MM.1S (cell line): ENCODE measurements around the gene SDC3.

Experiments used
- DNase-seq: peaks from one replicate; pipeline ENCODE4 v3.0.0-alpha.2; 2015
- H2AFZ ChIP-seq: fragments of 300-600 bp; sonication (generic); 2 replicates; pipeline ENCODE4 v1.6.0; 2016; ENCODE audit warnings: antibody characterized with exemption, low read length
- H3F3A ChIP-seq: fragments of 300-600 bp; sonication (generic); 2 replicates; pipeline ENCODE4 v1.6.1; 2016; ENCODE audit warnings: mild to moderate bottlenecking, antibody characterized with exemption, low read length, moderate library complexity, mixed read lengths; ENCODE audit not compliant: insufficient read depth
- H3K27ac ChIP-seq: fragments of 300-600 bp; sonication (generic); 2 replicates; pipeline ENCODE4 v1.5.1; 2016; ENCODE audit warnings: mild to moderate bottlenecking, low read length
- H3K27me3 ChIP-seq: fragments of 300-600 bp; sonication (generic); replicated peaks from 2 replicates; pipeline ENCODE4 v1.6.0; 2016; ENCODE audit warnings: low read length; ENCODE audit not compliant: insufficient read depth
- H3K36me3 ChIP-seq: fragments of 300-600 bp; sonication (generic); replicated peaks from 2 replicates; pipeline ENCODE4 v1.6.1; 2016; ENCODE audit warnings: mild to moderate bottlenecking, low read length, mixed read lengths; ENCODE audit not compliant: insufficient read depth
- H3K4me1 ChIP-seq: fragments of 300-600 bp; sonication (generic); 2 replicates; pipeline ENCODE4 v1.6.1; 2016; ENCODE audit warnings: low read length, mixed read lengths
- H3K4me2 ChIP-seq: fragments of 300-600 bp; sonication (generic); 2 replicates; pipeline ENCODE4 v1.6.0; 2016; ENCODE audit warnings: low read depth, low read length
- H3K4me3 ChIP-seq: fragments of 300-600 bp; sonication (generic); 2 replicates; pipeline ENCODE4 v1.5.1; 2016; ENCODE audit warnings: low read length, mixed read lengths
- H3K79me2 ChIP-seq: fragments of 300-600 bp; sonication (generic); 2 replicates; pipeline ENCODE4 v1.6.1; 2016; ENCODE audit warnings: mixed run types, low read length, mixed read lengths
- H3K9ac ChIP-seq: fragments of 300-600 bp; sonication (generic); 2 replicates; pipeline ENCODE4 v1.6.1; 2016; ENCODE audit warnings: low read length, mixed read lengths
- H3K9me2 ChIP-seq: fragments of 300-600 bp; sonication (generic); replicated peaks from 2 replicates; pipeline ENCODE4 v1.6.1; 2016; ENCODE audit warnings: mild to moderate bottlenecking, low read length, mixed read lengths; ENCODE audit not compliant: insufficient read depth
- H3K9me3 ChIP-seq: fragments of 300-600 bp; sonication (generic); replicated peaks from 2 replicates; pipeline ENCODE4 v1.6.1; 2016; ENCODE audit warnings: mild to moderate bottlenecking, low read length, mixed read lengths; ENCODE audit not compliant: insufficient read depth
- H4K20me1 ChIP-seq: fragments of 300-600 bp; sonication (generic); 2 replicates; pipeline ENCODE4 v1.6.1; 2016; ENCODE audit warnings: mild to moderate bottlenecking, low read length, moderate library complexity, mixed read lengths; ENCODE audit not compliant: insufficient read depth
- EZH2 ChIP-seq: fragments of 300-600 bp; sonication (generic); optimal IDR thresholded peaks from 2 replicates; pipeline ENCODE3; 2017; ENCODE audit warnings: low read depth, mild to moderate bottlenecking, antibody characterized with exemption, low read length, mixed read lengths
- EZH2phosphoT487 ChIP-seq: fragments of 300-600 bp; sonication (generic); IDR thresholded peaks from 2 replicates; pipeline ENCODE4 v1.6.1; 2018; ENCODE audit warnings: antibody characterized with exemption, low read length
- TF ChIP-seq, protein P1 (sequence below): fragments of 300-600 bp; sonication (generic); IDR thresholded peaks from 2 replicates; pipeline ENCODE4 v1.5.1; 2016; ENCODE audit warnings: antibody characterized with exemption, low read length, mixed read lengths

Gene SDC3

GRCh38 chr1:30930631-30931173, 22.1 kb upstream of the SDC3 start:
- Histone ChIP-seq H3K4me3 (no peak overlapping the region), H3K9ac (no peak overlapping the region), H3K4me1 (no peaks in the 10 kb centered on the region), H3K9me2 (no peaks in the 10 kb centered on the region), H3K27me3 (no peaks in the 10 kb centered on the region), H3F3A (peaks cover 19% of the 10 kb centered on the region), H4K20me1 (no peaks in the 10 kb centered on the region), H3K4me2 (no peak overlapping the region), H3K36me3 (peaks cover 5% of the 10 kb centered on the region), H3K79me2 (no peaks in the 10 kb centered on the region), H2AFZ (no peak overlapping the region), H3K27ac (no peak overlapping the region), H3K9me3 (no peaks in the 10 kb centered on the region)
- no peak for DNase-seq
- TF ChIP-seq EZH2phosphoT487, result no peak

GRCh38 chr1:30929944-30930525, 21.5 kb upstream of the SDC3 start:
- Histone ChIP-seq H3K36me3 (peaks cover 5% of the 10 kb centered on the region), H3K9me2 (no peaks in the 10 kb centered on the region), H3K4me2 (no peak overlapping the region), H2AFZ (no peak overlapping the region), H3K9me3 (no peaks in the 10 kb centered on the region), H3K4me3 (no peak overlapping the region), H3K27ac (no peak overlapping the region), H3K4me1 (no peaks in the 10 kb centered on the region), H3K79me2 (no peaks in the 10 kb centered on the region), H4K20me1 (no peaks in the 10 kb centered on the region), H3K27me3 (no peaks in the 10 kb centered on the region), H3K9ac (no peak overlapping the region), H3F3A (peaks cover 19% of the 10 kb centered on the region)
- TF ChIP-seq EZH2, result no peak
- TF ChIP-seq, protein P1, sequence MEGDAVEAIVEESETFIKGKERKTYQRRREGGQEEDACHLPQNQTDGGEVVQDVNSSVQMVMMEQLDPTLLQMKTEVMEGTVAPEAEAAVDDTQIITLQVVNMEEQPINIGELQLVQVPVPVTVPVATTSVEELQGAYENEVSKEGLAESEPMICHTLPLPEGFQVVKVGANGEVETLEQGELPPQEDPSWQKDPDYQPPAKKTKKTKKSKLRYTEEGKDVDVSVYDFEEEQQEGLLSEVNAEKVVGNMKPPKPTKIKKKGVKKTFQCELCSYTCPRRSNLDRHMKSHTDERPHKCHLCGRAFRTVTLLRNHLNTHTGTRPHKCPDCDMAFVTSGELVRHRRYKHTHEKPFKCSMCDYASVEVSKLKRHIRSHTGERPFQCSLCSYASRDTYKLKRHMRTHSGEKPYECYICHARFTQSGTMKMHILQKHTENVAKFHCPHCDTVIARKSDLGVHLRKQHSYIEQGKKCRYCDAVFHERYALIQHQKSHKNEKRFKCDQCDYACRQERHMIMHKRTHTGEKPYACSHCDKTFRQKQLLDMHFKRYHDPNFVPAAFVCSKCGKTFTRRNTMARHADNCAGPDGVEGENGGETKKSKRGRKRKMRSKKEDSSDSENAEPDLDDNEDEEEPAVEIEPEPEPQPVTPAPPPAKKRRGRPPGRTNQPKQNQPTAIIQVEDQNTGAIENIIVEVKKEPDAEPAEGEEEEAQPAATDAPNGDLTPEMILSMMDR, result no peak
- no peak for TF ChIP-seq EZH2phosphoT487
- no peak for DNase-seq

DNA sequence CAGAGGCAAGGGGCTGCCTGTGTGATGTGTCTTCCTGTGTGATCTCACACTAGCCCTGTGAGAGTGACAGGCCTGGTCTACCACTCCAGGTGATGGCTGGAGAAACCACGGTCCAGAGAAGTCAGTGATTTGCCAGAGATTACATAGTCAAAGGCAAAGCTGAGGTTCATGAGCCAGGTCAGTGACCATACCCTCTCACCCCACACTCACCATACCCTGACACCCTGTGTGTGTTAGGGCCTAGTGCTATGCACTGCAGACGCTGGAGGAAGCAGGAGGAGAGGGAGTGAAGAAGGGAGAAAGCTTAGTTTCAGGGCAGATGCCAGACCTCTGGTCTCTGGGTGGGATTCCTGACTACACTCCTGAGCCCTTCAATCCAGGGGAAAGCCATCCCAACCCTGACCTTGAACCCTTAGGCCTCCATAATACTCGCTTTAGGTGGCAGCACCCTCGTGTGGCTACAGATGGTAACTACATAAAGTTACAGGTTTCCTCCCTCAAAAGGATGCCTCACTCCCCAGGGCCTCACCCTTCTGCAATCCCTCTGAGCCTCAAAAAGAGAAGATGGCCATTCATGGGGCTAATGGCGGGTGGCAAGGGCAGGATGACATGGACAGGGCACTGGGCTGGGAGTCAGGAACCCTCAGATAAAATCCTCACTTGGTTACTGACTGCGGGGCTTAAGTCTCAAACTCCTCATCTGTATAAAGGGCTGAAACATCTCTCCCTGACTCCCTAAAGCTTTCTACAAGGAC, 20.8 kb upstream of the SDC3 start:
- Histone ChIP-seq H3K79me2 (no peaks in the 10 kb centered on the region), H3K36me3 (peaks cover 4% of the 10 kb centered on the region), H4K20me1 (no peaks in the 10 kb centered on the region), H3K27me3 (no peaks in the 10 kb centered on the region), H3K27ac (no peak overlapping the region), H3K4me1 (no peaks in the 10 kb centered on the region), H3K9me3 (no peaks in the 10 kb centered on the region), H3F3A (peaks cover 19% of the 10 kb centered on the region), H3K4me3 (no peak overlapping the region), H3K4me2 (no peak overlapping the region), H2AFZ (no peak overlapping the region), H3K9me2 (no peaks in the 10 kb centered on the region), H3K9ac (no peak overlapping the region)
- TF ChIP-seq EZH2phosphoT487 (no peak), EZH2 (no peak)
- TF ChIP-seq, protein P1, result peak; percentile 79
- DNase-seq, result peak; percentile 31

GRCh38 chr1:30928789-30929134, 20.2 kb upstream of the SDC3 start:
- no peak overlapping the region for H3K27ac ChIP-seq
- no peak overlapping the region for H3K9ac ChIP-seq
- H3K27me3 ChIP-seq, result no peaks in the 10 kb centered on the region
- H3K9me3 ChIP-seq, result no peaks in the 10 kb centered on the region
- no peaks in the 10 kb centered on the region for H3K79me2 ChIP-seq
- no peaks in the 10 kb centered on the region for H3K36me3 ChIP-seq
- no peaks in the 10 kb centered on the region for H4K20me1 ChIP-seq
- H3K4me1 ChIP-seq, result no peaks in the 10 kb centered on the region
- no peak overlapping the region for H2AFZ ChIP-seq
- no peaks in the 10 kb centered on the region for H3K9me2 ChIP-seq
- no peak overlapping the region for H3K4me3 ChIP-seq
- TF ChIP-seq, protein P1, result no peak
- TF ChIP-seq EZH2phosphoT487, result no peak
- TF ChIP-seq EZH2, result no peak
- H3F3A ChIP-seq, result peaks cover 19% of the 10 kb centered on the region
- DNase-seq, result no peak
- no peak overlapping the region for H3K4me2 ChIP-seq
